Lower lobe of right lung (tissue), 2 donors: Measurements from ENCODE around the gene PPP2R2C. TPM values are rescaled to one million over a fixed set of nuclear protein-coding genes. Genes with fewer than 3 reads are reported as not detected.

Experiments
- ATAC-seq, 2 donors: fragments of 200-7000 bp; cut with Tn5 transposase; one replicate each; pipeline ENCODE4 v1.9.1; 2020 to 2022; ENCODE audit warnings: mild to moderate bottlenecking in 2 of 2, moderate library complexity in 2 of 2
- DNase-seq: peaks from one replicate; pipeline ENCODE4 v3.0.0-alpha.2; 2020
- H3K27ac ChIP-seq: fragments of 200-600 bp; one replicate; pipeline ENCODE4 v1.8.0; 2022
- H3K27me3 ChIP-seq: fragments of 200-600 bp; one replicate; pipeline ENCODE4 v1.8.0; 2022; ENCODE audit warnings: low read depth
- H3K36me3 ChIP-seq: fragments of 200-600 bp; one replicate; pipeline ENCODE4 v1.8.0; 2022; ENCODE audit warnings: mild to moderate bottlenecking
- H3K4me1 ChIP-seq: fragments of 200-600 bp; one replicate; pipeline ENCODE4 v1.8.0; 2022
- H3K4me3 ChIP-seq: fragments of 200-600 bp; one replicate; pipeline ENCODE4 v1.8.0; 2022; ENCODE audit warnings: mild to moderate bottlenecking
- H3K9me3 ChIP-seq: fragments of 200-600 bp; one replicate; pipeline ENCODE4 v1.8.0; 2022
- intact Hi-C: fragments of 100-400 bp; cut with DNase I; formaldehyde crosslinking; loops from one replicate; pipeline ENCODE4 v1.11.0; 2022
- total RNA-seq: library from RNA; stranded (reverse); fragmentation: NEBNext Ultra II Directional; extraction: Animal tissue kit (Norgen Biotek cat#: 25700); gene quantifications from one replicate; pipeline ENCODE4 v1.2.1, GENCODE V29; 2021
- TF ChIP-seq, protein P1 (sequence below): fragments of 200-600 bp; IDR thresholded peaks from one replicate; pipeline ENCODE4 v1.8.0; 2022; ENCODE audit warnings: antibody characterized with exemption, mild to moderate bottlenecking
- donor health status: DM: no; HTN: yes; CAD: no; lungs with severe emphysema.

Gene PPP2R2C
- total RNA-seq, 1 donor from 2014 or later, result not detected

DNA sequence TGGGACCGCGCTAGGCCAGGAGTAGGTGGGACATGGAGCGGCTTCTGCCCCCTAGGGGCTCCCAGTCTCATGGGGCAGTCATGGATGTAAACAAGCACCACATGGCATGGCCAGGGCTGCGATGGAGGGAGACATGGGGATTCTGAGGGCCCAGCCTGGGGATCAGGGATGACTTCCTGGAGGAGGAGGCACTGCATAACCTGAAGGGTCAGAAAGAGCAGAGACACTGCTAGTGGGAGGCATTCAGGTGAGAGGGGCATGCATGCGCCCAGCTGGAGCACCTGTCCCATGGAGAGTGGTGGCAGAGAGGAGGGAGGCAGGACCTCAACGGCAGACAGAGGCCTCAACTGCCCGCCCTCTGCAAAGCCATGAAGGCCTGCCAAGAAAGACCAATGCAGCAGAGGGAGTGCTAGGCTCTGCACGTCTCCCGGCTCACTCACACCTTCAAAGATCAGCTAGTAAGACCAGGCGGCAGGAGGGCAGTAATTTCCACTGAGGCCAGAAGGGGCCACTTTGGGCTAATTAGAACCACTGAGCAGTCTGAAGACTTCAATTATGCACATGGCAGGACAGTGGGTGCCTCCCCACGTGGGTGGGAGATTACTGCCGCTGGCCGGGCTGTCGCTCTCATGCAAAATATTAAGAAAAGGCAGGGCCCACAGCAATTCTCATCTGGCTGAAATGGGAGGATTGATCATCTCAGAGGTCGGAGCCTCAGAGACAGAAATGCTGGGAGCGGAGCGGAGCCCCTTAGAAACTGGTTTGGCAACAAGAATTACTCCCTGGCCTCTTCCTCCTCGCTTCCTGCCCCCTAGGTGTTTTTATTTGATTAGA is 69.6 kb downstream of the PPP2R2C start:
- Histone ChIP-seq H3K9me3 (no peaks in the 10 kb centered on the region), H3K4me1 (no peaks in the 10 kb centered on the region), H3K4me3 (no peak overlapping the region), H3K27me3 (peaks cover 62% of the 10 kb centered on the region), H3K27ac (no peak overlapping the region), H3K36me3 (no peaks in the 10 kb centered on the region)
- ATAC-seq, result no peak
- no peak for DNase-seq
- intact Hi-C loops, result no loop called here
- TF ChIP-seq, protein P1, sequence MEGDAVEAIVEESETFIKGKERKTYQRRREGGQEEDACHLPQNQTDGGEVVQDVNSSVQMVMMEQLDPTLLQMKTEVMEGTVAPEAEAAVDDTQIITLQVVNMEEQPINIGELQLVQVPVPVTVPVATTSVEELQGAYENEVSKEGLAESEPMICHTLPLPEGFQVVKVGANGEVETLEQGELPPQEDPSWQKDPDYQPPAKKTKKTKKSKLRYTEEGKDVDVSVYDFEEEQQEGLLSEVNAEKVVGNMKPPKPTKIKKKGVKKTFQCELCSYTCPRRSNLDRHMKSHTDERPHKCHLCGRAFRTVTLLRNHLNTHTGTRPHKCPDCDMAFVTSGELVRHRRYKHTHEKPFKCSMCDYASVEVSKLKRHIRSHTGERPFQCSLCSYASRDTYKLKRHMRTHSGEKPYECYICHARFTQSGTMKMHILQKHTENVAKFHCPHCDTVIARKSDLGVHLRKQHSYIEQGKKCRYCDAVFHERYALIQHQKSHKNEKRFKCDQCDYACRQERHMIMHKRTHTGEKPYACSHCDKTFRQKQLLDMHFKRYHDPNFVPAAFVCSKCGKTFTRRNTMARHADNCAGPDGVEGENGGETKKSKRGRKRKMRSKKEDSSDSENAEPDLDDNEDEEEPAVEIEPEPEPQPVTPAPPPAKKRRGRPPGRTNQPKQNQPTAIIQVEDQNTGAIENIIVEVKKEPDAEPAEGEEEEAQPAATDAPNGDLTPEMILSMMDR, result no peak

DNA sequence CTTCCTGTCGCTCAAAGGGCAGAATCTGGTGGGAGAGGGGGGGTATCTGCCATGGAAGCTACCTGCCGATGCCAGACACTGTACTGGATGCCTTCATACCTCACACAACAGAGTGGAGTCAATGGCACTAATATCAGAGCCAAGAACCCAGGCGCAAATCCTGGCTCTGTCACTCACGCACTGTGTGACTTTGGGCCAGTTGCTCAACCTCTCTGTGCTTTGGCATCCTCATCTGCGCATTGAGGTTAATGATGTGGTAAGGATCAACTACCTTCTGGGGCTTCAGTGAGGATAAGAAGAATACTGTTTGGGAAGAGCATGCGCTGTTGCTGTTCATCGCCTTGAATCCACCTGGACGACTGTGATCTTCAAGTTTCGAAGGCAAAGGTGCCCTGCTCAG is 70.6 kb downstream of the PPP2R2C start:
- no peaks in the 10 kb centered on the region for H3K36me3 ChIP-seq
- H3K27me3 ChIP-seq, result peaks cover 66% of the 10 kb centered on the region
- TF ChIP-seq, protein P1, result no peak
- H3K9me3 ChIP-seq, result no peaks in the 10 kb centered on the region
- DNase-seq (no peak), ATAC-seq (no peak)
- H3K27ac ChIP-seq, result no peak overlapping the region
- H3K4me1 ChIP-seq, result no peaks in the 10 kb centered on the region
- intact Hi-C loops, result no loop called here
- no peak overlapping the region for H3K4me3 ChIP-seq

DNA sequence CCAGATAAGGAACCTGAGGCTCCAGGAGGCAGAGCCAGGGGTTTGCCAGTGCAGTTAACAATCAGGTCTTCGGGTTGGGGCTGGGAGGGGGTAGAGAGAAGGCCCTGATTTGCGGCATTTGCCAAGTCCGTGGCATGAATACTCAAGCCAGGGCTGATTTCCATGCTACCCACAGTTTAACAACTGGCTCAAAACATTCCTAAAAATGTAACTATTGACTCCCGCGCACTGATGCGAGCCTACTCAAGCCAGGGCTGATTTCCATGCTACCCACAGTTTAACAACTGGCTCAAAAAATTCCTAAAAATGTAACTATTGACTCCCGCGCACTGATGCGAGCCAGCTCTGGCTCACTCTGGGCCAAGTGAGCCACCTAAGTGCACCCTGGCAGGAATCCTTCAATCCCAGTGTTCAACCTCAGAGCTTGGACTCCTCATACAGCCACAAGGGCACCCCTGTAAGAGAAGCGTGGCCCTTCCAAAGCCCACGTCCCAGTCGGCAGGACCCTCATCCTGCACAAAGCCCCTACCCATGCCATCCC is 75.6 kb downstream of the PPP2R2C start:
- TF ChIP-seq, protein P1, result no peak
- ATAC-seq (no peak), DNase-seq (no peak)
- no peak overlapping the region for H3K27ac ChIP-seq
- H3K4me1 ChIP-seq, result no peaks in the 10 kb centered on the region
- H3K4me3 ChIP-seq, result no peak overlapping the region
- no peaks in the 10 kb centered on the region for H3K9me3 ChIP-seq
- intact Hi-C loops, result no loop called here
- no peaks in the 10 kb centered on the region for H3K36me3 ChIP-seq
- peaks cover 39% of the 10 kb centered on the region for H3K27me3 ChIP-seq

DNA sequence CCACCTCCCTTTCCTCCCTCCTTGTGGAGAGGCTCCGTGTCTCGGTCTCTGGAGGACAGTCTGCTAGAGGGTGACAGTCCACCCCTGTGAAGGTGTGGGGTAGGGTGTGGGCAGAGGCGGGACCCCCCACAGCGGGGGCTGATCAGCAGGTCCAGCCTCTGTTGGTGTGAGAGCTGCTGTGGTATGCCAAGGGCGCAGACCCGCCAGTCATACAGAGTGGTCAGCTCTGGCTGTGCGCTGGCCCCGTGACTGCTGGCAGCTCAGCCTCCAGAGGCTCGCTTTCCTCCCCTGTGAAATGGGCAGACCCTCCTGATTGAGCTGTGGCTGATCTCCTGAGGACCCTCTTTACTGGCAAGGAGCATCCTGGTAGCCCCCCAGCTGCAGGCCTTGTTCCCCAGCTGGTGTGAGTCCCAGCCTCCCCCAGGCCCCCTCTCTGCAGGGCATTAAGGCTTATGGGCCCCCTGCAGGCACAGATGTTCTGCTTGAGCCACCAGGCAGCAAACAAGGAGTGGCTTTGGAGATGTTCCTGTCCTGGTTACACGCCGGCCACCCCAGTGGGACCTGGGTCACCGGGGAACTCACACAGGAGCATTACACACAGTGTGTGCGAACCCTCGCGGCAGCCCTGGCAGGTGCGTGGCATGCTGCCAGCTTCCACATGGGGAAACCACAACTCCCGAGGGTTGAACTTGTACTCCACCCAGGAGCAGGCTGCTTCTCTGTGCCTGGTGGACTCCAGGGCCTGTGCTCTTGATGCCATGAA is 76.8 kb downstream of the PPP2R2C start:
- Histone ChIP-seq H3K27ac (no peak overlapping the region), H3K27me3 (peaks cover 28% of the 10 kb centered on the region), H3K9me3 (no peaks in the 10 kb centered on the region), H3K4me3 (no peak overlapping the region), H3K36me3 (no peaks in the 10 kb centered on the region), H3K4me1 (no peaks in the 10 kb centered on the region)
- ATAC-seq (no peak), DNase-seq (no peak)
- TF ChIP-seq, protein P1, result no peak
- intact Hi-C loops, result no loop called here

DNA sequence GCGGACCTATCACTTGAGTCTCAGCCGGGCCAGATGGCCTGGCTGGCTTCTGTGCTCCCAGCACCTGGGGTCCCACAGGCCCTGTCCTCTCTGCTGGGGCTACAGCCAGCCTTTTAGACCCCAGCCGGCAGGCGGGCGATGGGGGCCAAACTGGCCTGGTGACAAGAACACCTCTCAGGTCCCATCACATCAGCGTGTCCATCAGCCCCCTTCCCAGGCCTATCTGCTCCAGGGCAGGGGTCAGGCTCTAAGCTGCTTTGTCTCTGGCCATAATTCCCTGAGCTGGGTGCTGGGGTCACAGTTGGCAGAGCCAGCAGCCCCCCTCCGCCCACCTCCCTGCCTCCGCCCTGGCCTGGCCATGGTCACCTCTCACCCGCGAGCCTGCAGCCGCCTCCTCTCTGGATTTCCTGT is 77.7 kb downstream of the PPP2R2C start:
- intact Hi-C loops, result no loop called here
- no peak for DNase-seq
- no peaks in the 10 kb centered on the region for H3K36me3 ChIP-seq
- H3K4me3 ChIP-seq, result no peak overlapping the region
- ATAC-seq, result no peak
- peaks cover 32% of the 10 kb centered on the region for H3K27me3 ChIP-seq
- TF ChIP-seq, protein P1, result no peak
- no peaks in the 10 kb centered on the region for H3K4me1 ChIP-seq
- H3K9me3 ChIP-seq, result no peaks in the 10 kb centered on the region
- H3K27ac ChIP-seq, result no peak overlapping the region
